ENCODE results near the gene CYTH2.
A peak's percentile ranks its signal among the peaks of the same experiment; 100 is the strongest.

Gene CYTH2

DNA sequence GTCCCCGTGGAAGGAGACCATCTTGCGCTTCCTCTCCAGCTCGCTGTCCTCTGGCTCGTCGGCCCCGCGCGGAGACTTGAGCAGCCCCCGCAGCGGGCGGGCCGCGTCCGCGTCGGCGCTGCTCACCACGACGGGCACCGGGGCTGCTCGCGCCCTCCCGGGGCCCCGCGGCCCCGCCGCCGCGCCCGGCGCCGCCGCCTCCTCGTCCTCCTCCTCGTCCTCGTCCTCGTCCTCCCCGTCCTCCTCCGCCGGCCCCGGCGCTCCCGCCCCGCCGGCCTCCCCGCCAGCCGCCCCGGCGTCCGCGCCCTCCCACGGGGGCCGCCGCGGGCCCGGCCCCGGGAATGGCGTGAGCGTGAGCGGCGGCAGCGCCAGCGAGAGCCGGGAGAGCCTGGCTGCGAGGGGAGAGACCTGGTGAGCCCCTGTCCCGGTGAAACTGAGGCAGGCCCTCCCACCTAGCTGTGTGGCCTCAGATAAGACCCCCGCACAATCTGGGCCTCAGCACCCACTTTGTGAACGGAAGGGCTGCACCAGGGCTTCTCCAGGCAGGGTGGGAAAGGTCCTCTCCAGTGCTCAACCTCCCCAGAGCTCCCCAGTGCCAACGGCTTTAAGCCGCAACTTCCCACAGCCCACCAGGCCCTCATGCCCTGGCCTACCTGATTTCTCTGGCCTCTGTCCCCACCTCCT lies 24.7 kb downstream of the CYTH2 start:
- Histone ChIP-seq H3K36me3 (ENCODE audit: insufficient read depth, low read length) (no peaks in the 10 kb centered on the region), H4K20me1 (ENCODE audit: insufficient read depth, low read length, poor library complexity, severe bottlenecking) (no peaks in the 10 kb centered on the region), H3K9me3 (ENCODE audit: insufficient read depth, low read depth, low read length) (no peaks in the 10 kb centered on the region), H3K27me3 (ENCODE audit: insufficient read depth, low read length, poor library complexity, severe bottlenecking) (no peaks in the 10 kb centered on the region), H3K4me3 (ENCODE audit: low read length, poor library complexity, severe bottlenecking) (no peak overlapping the region), H3K9me2 (replicated peaks; ENCODE audit: low read depth, low read length) (no peaks in the 10 kb centered on the region), H3K9ac (ENCODE audit: low read depth, low read length, poor library complexity, severe bottlenecking) (no peak overlapping the region), H3F3A (ENCODE audit: low read depth) (no peaks in the 10 kb centered on the region), H3K4me2 (ENCODE audit: low read depth, low read length, poor library complexity, severe bottlenecking) (no peak overlapping the region), H3K4me1 (ENCODE audit: insufficient read depth, low read length, poor library complexity, severe bottlenecking) (peaks cover 18% of the 10 kb centered on the region), H3K79me2 (ENCODE audit: insufficient read depth, low read length) (no peaks in the 10 kb centered on the region), H2AFZ (ENCODE audit: low read length) (no peak overlapping the region)
- TF ChIP-seq, protein P1, sequence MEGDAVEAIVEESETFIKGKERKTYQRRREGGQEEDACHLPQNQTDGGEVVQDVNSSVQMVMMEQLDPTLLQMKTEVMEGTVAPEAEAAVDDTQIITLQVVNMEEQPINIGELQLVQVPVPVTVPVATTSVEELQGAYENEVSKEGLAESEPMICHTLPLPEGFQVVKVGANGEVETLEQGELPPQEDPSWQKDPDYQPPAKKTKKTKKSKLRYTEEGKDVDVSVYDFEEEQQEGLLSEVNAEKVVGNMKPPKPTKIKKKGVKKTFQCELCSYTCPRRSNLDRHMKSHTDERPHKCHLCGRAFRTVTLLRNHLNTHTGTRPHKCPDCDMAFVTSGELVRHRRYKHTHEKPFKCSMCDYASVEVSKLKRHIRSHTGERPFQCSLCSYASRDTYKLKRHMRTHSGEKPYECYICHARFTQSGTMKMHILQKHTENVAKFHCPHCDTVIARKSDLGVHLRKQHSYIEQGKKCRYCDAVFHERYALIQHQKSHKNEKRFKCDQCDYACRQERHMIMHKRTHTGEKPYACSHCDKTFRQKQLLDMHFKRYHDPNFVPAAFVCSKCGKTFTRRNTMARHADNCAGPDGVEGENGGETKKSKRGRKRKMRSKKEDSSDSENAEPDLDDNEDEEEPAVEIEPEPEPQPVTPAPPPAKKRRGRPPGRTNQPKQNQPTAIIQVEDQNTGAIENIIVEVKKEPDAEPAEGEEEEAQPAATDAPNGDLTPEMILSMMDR (conservative IDR thresholded peaks at IDR 0.05; ENCODE audit: low read length), result no peak
- TF ChIP-seq EZH2phosphoT487 (IDR thresholded peaks at IDR 0.05; ENCODE audit: borderline replicate concordance), result no peak

GRCh38 chr19:48495396-48495795 lies 26.2 kb downstream of the CYTH2 start:
- Histone ChIP-seq H3K27me3 (ENCODE audit: insufficient read depth, low read length, poor library complexity, severe bottlenecking) (no peaks in the 10 kb centered on the region), H3K9ac (ENCODE audit: low read depth, low read length, poor library complexity, severe bottlenecking) (peak overlapping the region; percentile 50), H3F3A (ENCODE audit: low read depth) (no peaks in the 10 kb centered on the region), H2AFZ (ENCODE audit: low read length) (peak overlapping the region; percentile 21; the same call in 1 of the 2 replicates), H4K20me1 (ENCODE audit: insufficient read depth, low read length, poor library complexity, severe bottlenecking) (no peaks in the 10 kb centered on the region), H3K9me3 (ENCODE audit: insufficient read depth, low read depth, low read length) (no peaks in the 10 kb centered on the region), H3K4me3 (ENCODE audit: low read length, poor library complexity, severe bottlenecking) (peak overlapping the region; percentile 6), H3K9me2 (replicated peaks; ENCODE audit: low read depth, low read length) (no peaks in the 10 kb centered on the region), H3K4me2 (ENCODE audit: low read depth, low read length, poor library complexity, severe bottlenecking) (peak overlapping the region; percentile 51), H3K4me1 (ENCODE audit: insufficient read depth, low read length, poor library complexity, severe bottlenecking) (peaks cover 18% of the 10 kb centered on the region), H3K36me3 (ENCODE audit: insufficient read depth, low read length) (no peaks in the 10 kb centered on the region), H3K79me2 (ENCODE audit: insufficient read depth, low read length) (no peaks in the 10 kb centered on the region)
- TF ChIP-seq, protein P1 (conservative IDR thresholded peaks at IDR 0.05; ENCODE audit: low read length), result no peak
- no peak for TF ChIP-seq EZH2phosphoT487 (IDR thresholded peaks at IDR 0.05; ENCODE audit: borderline replicate concordance)

DNA sequence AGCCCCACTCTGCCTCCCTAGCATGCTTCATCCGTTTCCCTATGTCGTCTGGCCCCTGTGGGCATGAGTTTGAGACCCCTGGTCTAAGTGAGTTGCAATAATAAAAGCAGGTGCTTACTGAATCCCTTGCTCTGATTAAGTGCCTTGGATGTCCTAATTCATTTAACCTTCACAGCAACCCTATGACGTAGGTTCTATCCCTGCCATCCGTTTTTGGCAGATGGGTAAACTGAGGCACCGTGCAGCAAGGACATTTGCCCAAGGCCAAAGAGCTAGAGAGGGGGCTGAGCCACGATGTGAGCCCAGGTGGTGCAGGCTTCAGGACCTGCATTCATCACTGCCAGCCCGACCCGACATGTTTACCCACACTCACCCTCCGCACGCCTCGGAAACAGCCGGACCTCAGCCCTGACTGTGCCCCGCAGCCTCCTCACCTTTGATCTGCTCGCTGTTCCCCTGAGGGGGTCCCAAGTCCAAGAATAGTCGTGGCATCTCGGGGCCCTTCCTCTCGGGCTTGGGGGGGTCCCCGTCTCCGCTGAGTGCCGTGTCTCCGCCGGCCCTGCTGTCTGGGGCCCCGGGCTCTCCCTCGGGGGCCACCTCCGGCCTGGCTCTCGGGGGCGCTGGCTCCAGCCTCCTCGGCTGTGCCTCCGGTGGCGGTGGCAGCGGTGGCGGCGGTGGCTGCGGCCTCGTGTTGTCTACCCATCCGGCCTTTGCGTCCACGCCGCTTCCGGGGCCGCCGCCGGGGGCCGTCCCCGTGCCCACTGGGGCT lies 28.0 kb downstream of the CYTH2 start:
- no peaks in the 10 kb centered on the region for H3K9me2 ChIP-seq (replicated peaks; ENCODE audit: low read depth, low read length)
- TF ChIP-seq, protein P1 (conservative IDR thresholded peaks at IDR 0.05; ENCODE audit: low read length), result no peak
- no peak for TF ChIP-seq EZH2phosphoT487 (IDR thresholded peaks at IDR 0.05; ENCODE audit: borderline replicate concordance)
- no peaks in the 10 kb centered on the region for H3K9me3 ChIP-seq (ENCODE audit: insufficient read depth, low read depth, low read length)
- H4K20me1 ChIP-seq (ENCODE audit: insufficient read depth, low read length, poor library complexity, severe bottlenecking), result no peaks in the 10 kb centered on the region
- no peaks in the 10 kb centered on the region for H3F3A ChIP-seq (ENCODE audit: low read depth)
- H3K9ac ChIP-seq (ENCODE audit: low read depth, low read length, poor library complexity, severe bottlenecking), result no peak overlapping the region
- no peaks in the 10 kb centered on the region for H3K36me3 ChIP-seq (ENCODE audit: insufficient read depth, low read length)
- no peak overlapping the region for H3K4me2 ChIP-seq (ENCODE audit: low read depth, low read length, poor library complexity, severe bottlenecking)
- peaks cover 18% of the 10 kb centered on the region for H3K4me1 ChIP-seq (ENCODE audit: insufficient read depth, low read length, poor library complexity, severe bottlenecking)
- no peak overlapping the region for H3K4me3 ChIP-seq (ENCODE audit: low read length, poor library complexity, severe bottlenecking)
- no peak overlapping the region for H2AFZ ChIP-seq (ENCODE audit: low read length)
- H3K79me2 ChIP-seq (ENCODE audit: insufficient read depth, low read length), result no peaks in the 10 kb centered on the region
- H3K27me3 ChIP-seq (ENCODE audit: insufficient read depth, low read length, poor library complexity, severe bottlenecking), result no peaks in the 10 kb centered on the region

All from Loucy (cell line).